Mesothelial cell of epicardium (in vitro differentiated cells): ENCODE results near the gene PGAM2. TPM values are rescaled to one million over a fixed set of nuclear protein-coding genes. Genes with fewer than 3 reads are reported as not detected.
A peak's percentile ranks its signal among the peaks of the same experiment; 100 is the strongest.

Source experiments
- DNase-seq, 2 experiments: peaks; one replicate each; pipeline ENCODE4 v3.0.0; 2021; ENCODE audit warnings: low spot score in 2 of 2; ENCODE audit not compliant: unreplicated experiment in 2 of 2
- H3K27ac Mint-ChIP-seq: 2 replicates; pipeline ENCODE4 v1.8.0; 2021; ENCODE audit warnings: mixed read lengths
- H3K27me3 Mint-ChIP-seq: 2 replicates; pipeline ENCODE4 v1.8.0; 2021; ENCODE audit warnings: low read depth, mixed read lengths
- H3K36me3 Mint-ChIP-seq: 2 replicates; pipeline ENCODE4 v1.8.0; 2021; ENCODE audit warnings: mixed read lengths
- H3K4me1 Mint-ChIP-seq: 2 replicates; pipeline ENCODE4 v1.8.0; 2021; ENCODE audit warnings: mixed read lengths
- H3K4me3 Mint-ChIP-seq: 2 replicates; pipeline ENCODE4 v1.8.0; 2021; ENCODE audit warnings: mild to moderate bottlenecking, moderate library complexity, mixed read lengths
- H3K9me3 Mint-ChIP-seq: 2 replicates; pipeline ENCODE4 v1.8.0; 2021; ENCODE audit warnings: mixed read lengths
- total RNA-seq: library from RNA; stranded (reverse); gene quantifications from 3 replicates; pipeline ENCODE4 v1.2.1, GENCODE V29; 2021
- TF ChIP-seq, protein P1 (sequence below): fragments of 200-600 bp; sonication (generic); IDR thresholded peaks from one replicate; pipeline ENCODE4 v1.5.0; 2021; ENCODE audit warnings: antibody characterized with exemption; ENCODE audit not compliant: unreplicated experiment

Gene PGAM2
- total RNA-seq, 1 donor from 2014 or later = 1.2 TPM

- no peaks in the 10 kb centered on the region for H3K27me3 Mint-ChIP-seq
- no peak overlapping the region for H3K4me3 Mint-ChIP-seq
- H3K36me3 Mint-ChIP-seq = no peaks in the 10 kb centered on the region
- peaks cover 17% of the 10 kb centered on the region for H3K4me1 Mint-ChIP-seq
- H3K27ac Mint-ChIP-seq = no peak overlapping the region
- no peaks in the 10 kb centered on the region for H3K9me3 Mint-ChIP-seq
- no peak for DNase-seq
- TF ChIP-seq, protein P1, sequence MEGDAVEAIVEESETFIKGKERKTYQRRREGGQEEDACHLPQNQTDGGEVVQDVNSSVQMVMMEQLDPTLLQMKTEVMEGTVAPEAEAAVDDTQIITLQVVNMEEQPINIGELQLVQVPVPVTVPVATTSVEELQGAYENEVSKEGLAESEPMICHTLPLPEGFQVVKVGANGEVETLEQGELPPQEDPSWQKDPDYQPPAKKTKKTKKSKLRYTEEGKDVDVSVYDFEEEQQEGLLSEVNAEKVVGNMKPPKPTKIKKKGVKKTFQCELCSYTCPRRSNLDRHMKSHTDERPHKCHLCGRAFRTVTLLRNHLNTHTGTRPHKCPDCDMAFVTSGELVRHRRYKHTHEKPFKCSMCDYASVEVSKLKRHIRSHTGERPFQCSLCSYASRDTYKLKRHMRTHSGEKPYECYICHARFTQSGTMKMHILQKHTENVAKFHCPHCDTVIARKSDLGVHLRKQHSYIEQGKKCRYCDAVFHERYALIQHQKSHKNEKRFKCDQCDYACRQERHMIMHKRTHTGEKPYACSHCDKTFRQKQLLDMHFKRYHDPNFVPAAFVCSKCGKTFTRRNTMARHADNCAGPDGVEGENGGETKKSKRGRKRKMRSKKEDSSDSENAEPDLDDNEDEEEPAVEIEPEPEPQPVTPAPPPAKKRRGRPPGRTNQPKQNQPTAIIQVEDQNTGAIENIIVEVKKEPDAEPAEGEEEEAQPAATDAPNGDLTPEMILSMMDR = no peak
Observed at GRCh38 chr7:44086627-44087026, 21.3 kb upstream of the PGAM2 start.

- H3K4me1 Mint-ChIP-seq = peaks cover 23% of the 10 kb centered on the region
- H3K4me3 Mint-ChIP-seq = no peak overlapping the region
- H3K27me3 Mint-ChIP-seq = no peaks in the 10 kb centered on the region
- H3K9me3 Mint-ChIP-seq = no peaks in the 10 kb centered on the region
- no peak for DNase-seq
- H3K27ac Mint-ChIP-seq = no peak overlapping the region
- TF ChIP-seq, protein P1 = no peak
- no peaks in the 10 kb centered on the region for H3K36me3 Mint-ChIP-seq
Observed at GRCh38 chr7:44085546-44085945, 20.2 kb upstream of the PGAM2 start.

DNA sequence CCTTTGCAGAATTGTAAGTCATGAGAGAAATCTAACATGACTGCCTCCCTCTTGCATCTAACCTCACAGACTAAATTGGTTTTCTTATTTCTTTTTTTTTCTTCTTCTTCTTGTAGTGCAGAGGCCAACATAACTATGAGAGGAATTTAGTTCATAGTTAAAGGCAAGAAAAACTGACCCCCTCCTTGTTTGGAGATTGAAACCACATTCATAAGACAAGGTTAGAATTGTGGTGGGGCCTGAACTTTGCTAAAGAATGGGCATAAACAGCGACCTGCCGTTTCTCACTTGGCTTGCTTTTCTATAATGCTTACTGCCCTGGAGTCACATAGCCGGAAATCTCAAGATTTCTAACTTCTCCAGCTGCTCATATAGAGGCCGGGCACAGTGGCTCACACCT, 19.3 kb upstream of the PGAM2 start:
- peaks cover 23% of the 10 kb centered on the region for H3K4me1 Mint-ChIP-seq

DNA sequence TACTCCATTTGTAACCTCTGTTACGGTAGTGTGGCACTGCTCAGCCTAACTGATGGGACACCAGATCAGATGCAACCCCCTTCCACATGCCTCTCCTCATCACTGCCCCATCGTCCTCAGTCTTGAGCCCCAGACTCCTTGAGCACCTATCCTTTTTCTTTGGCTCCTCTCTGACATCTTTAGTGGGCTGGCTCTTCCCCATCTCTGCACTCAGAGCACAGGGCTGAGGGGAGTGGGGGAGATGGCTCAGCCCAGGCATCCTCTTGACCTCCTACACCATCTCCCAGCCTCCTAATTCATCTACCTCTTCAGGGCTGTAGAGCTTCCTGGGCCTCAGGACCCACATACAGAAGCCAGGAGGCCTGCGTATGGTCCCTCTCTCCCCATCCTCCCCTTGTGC, 18.4 kb upstream of the PGAM2 start:
- no peak overlapping the region for H3K27ac Mint-ChIP-seq

More for the DNA sequence above, 19.3 kb upstream of the PGAM2 start:
- peak overlapping the region; percentile 71 for H3K27ac Mint-ChIP-seq
- H3K9me3 Mint-ChIP-seq = no peaks in the 10 kb centered on the region
- no peak overlapping the region for H3K4me3 Mint-ChIP-seq
- DNase-seq = no peak
- H3K36me3 Mint-ChIP-seq = no peaks in the 10 kb centered on the region
- TF ChIP-seq, protein P1 = no peak
- no peaks in the 10 kb centered on the region for H3K27me3 Mint-ChIP-seq

GRCh38 chr7:44082541-44083207, 17.3 kb upstream of the PGAM2 start:
- H3K4me1 Mint-ChIP-seq = peaks cover 21% of the 10 kb centered on the region
- no peaks in the 10 kb centered on the region for H3K27me3 Mint-ChIP-seq
- peaks cover 7% of the 10 kb centered on the region for H3K36me3 Mint-ChIP-seq
- no peaks in the 10 kb centered on the region for H3K9me3 Mint-ChIP-seq
- H3K4me3 Mint-ChIP-seq = peak overlapping the region; percentile 81
- peak; percentile 93 to 95 for DNase-seq
- peak overlapping the region; percentile 73 for H3K27ac Mint-ChIP-seq
- TF ChIP-seq, protein P1 = no peak

More for the DNA sequence above, 18.4 kb upstream of the PGAM2 start:
- Mint-ChIP-seq H3K4me3 (peak overlapping the region; percentile 50), H3K4me1 (peaks cover 23% of the 10 kb centered on the region), H3K27me3 (no peaks in the 10 kb centered on the region), H3K36me3 (no peaks in the 10 kb centered on the region), H3K9me3 (no peaks in the 10 kb centered on the region)
- TF ChIP-seq, protein P1 = no peak
- no peak for DNase-seq
